ENCODE measurements around the gene TRIM28.
A peak's percentile ranks its signal among the peaks of the same experiment; 100 is the strongest.

TRIM28 gene

GRCh38 chr19:58544591-58545285, 874 bp downstream of the TRIM28 start:
- no peak for TF ChIP-seq CTCF (IDR thresholded peaks at IDR 0.05; ENCODE audit: low read depth, low read length)
- H3K27ac ChIP-seq = peak overlapping the region; percentile 95
- H3K4me3 ChIP-seq (ENCODE audit: low read depth, low read length) = peak overlapping the region; percentile 83
- peaks cover 48% of the 10 kb centered on the region for H3K36me3 ChIP-seq
- DNase-seq = no peak
- no peaks in the 10 kb centered on the region for H3K9me3 ChIP-seq (ENCODE audit: severe bottlenecking)
- no peaks in the 10 kb centered on the region for H3K27me3 ChIP-seq (ENCODE audit: insufficient read depth, low read depth, severe bottlenecking)

- TF ChIP-seq CTCF (IDR thresholded peaks at IDR 0.05; ENCODE audit: low read depth, low read length) = no peak
- peaks cover 55% of the 10 kb centered on the region for H3K36me3 ChIP-seq
- peak overlapping the region; percentile 83 for H3K4me3 ChIP-seq (ENCODE audit: low read depth, low read length)
- no peaks in the 10 kb centered on the region for H3K9me3 ChIP-seq (ENCODE audit: severe bottlenecking)
- H3K27ac ChIP-seq = peak overlapping the region; percentile 73
- no peak for DNase-seq
- H3K27me3 ChIP-seq (ENCODE audit: insufficient read depth, low read depth, severe bottlenecking) = no peaks in the 10 kb centered on the region
Measured at GRCh38 chr19:58545286-58546018, 1.6 kb downstream of the TRIM28 start.

GRCh38 chr19:58546019-58546530, 2.2 kb downstream of the TRIM28 start:
- Histone ChIP-seq H3K27ac (no peak overlapping the region; the same call in 1 of the 2 replicates), H3K36me3 (peaks cover 61% of the 10 kb centered on the region), H3K27me3 (ENCODE audit: insufficient read depth, low read depth, severe bottlenecking) (no peaks in the 10 kb centered on the region), H3K4me3 (ENCODE audit: low read depth, low read length) (peak overlapping the region; percentile 83), H3K9me3 (ENCODE audit: severe bottlenecking) (no peaks in the 10 kb centered on the region)
- no peak for TF ChIP-seq CTCF (IDR thresholded peaks at IDR 0.05; ENCODE audit: low read depth, low read length)
- DNase-seq = no peak

- H3K9me3 ChIP-seq (ENCODE audit: severe bottlenecking) = no peaks in the 10 kb centered on the region
Measured at GRCh38 chr19:58547323-58548312, 3.8 kb downstream of the TRIM28 start.

More at GRCh38 chr19:58547323-58548312, 3.8 kb downstream of the TRIM28 start:
- H3K27me3 ChIP-seq (ENCODE audit: insufficient read depth, low read depth, severe bottlenecking) = no peaks in the 10 kb centered on the region
- peaks cover 77% of the 10 kb centered on the region for H3K36me3 ChIP-seq
- no peak overlapping the region for H3K27ac ChIP-seq
- TF ChIP-seq CTCF (IDR thresholded peaks at IDR 0.05; ENCODE audit: low read depth, low read length) = no peak
- DNase-seq = no peak
- no peak overlapping the region for H3K4me3 ChIP-seq (ENCODE audit: low read depth, low read length)
